ENCODE data around the gene TOP1. TPM values are rescaled to one million over a fixed set of nuclear protein-coding genes. Genes with fewer than 3 reads are reported as not detected.

TOP1 gene
- total RNA-seq, 6 experiments from 2014 or later: 17.3 to 29.7 (median 25.5) TPM

- Histone ChIP-seq H3K9me3 (no peaks in the 10 kb centered on the region), H3K27me3 (no peaks in the 10 kb centered on the region), H3K4me3 (no peak overlapping the region), H3K36me3 (peaks cover 0 to 31% (median 9%) of the 10 kb centered on the region in 4 donors), H3K4me1 (no peaks in the 10 kb centered on the region), H3K27ac (no peak overlapping the region)
- TF ChIP-seq, protein P1, sequence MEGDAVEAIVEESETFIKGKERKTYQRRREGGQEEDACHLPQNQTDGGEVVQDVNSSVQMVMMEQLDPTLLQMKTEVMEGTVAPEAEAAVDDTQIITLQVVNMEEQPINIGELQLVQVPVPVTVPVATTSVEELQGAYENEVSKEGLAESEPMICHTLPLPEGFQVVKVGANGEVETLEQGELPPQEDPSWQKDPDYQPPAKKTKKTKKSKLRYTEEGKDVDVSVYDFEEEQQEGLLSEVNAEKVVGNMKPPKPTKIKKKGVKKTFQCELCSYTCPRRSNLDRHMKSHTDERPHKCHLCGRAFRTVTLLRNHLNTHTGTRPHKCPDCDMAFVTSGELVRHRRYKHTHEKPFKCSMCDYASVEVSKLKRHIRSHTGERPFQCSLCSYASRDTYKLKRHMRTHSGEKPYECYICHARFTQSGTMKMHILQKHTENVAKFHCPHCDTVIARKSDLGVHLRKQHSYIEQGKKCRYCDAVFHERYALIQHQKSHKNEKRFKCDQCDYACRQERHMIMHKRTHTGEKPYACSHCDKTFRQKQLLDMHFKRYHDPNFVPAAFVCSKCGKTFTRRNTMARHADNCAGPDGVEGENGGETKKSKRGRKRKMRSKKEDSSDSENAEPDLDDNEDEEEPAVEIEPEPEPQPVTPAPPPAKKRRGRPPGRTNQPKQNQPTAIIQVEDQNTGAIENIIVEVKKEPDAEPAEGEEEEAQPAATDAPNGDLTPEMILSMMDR (IDR thresholded peaks at IDR 0.05): no peak
- TF ChIP-seq POLR2A (IDR thresholded peaks at IDR 0.05): no peak
- 91% methylated on average over 1 of the region's 1 CpG for WGBS (ENCODE audit: insufficient coverage, low coverage, low lambda C conversion rate, missing lambda C conversion rate)
- no peak for ATAC-seq
- intact Hi-C loops (cut with DNase I): no loop called here
- no peak for DNase-seq
These were observed 58.7 kb downstream of the TOP1 start for GRCh38 chr20:41087325-41087685.

DNA sequence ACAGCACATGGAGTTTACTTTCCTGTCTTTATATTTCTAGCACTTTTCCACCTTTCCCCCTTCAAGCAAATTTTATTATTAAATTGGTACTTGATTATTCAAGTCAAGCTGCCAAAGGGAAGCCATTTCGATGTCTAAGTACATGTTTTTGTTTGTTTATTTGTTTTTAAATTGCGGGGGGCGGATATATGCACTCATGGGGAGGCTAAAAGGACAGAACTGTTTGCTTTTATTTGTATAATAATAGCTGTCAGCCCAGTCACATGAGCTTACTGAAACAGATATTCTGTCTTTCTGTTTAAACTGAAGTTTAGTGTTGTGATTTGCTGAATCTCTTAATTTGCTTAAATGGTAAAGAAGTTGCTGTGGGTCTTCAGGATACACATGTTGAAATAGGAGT is 59.2 kb downstream of the TOP1 start:
- Histone ChIP-seq H3K4me1 (no peaks in the 10 kb centered on the region), H3K9me3 (no peaks in the 10 kb centered on the region)
- no peak for ATAC-seq

DNA sequence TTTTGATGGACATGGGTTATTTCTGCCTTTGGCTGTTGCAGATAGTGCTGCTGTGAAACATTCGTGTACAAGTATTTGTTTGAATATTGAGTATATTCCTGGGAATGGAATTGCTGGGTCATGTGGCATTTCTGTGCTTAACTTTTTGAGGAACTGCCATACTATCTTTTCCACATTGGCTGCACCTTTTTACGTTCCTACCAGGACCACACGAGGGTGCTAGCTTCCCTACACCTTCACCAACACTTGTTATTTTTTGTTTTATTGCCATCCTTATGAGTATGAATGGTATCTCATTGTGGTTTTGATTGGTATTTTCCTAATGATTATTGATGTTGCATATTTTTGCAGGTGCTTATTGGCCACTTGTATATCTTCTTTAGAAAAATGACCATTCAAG is 60.9 kb downstream of the TOP1 start:
- WGBS (ENCODE audit: insufficient coverage, low coverage, low lambda C conversion rate, missing lambda C conversion rate): 92% methylated on average over 3 of the region's 3 CpGs
- Histone ChIP-seq H3K9me3 (no peaks in the 10 kb centered on the region), H3K36me3 (peaks cover 0 to 36% (median 16%) of the 10 kb centered on the region in 4 donors), H3K27me3 (no peaks in the 10 kb centered on the region), H3K4me3 (no peak overlapping the region), H3K27ac (no peak overlapping the region), H3K4me1 (no peaks in the 10 kb centered on the region)
- TF ChIP-seq POLR2A (IDR thresholded peaks at IDR 0.05): no peak
- TF ChIP-seq, protein P1 (IDR thresholded peaks at IDR 0.05): no peak
- DNase-seq (no peak), ATAC-seq (no peak)
- intact Hi-C loops (cut with DNase I): no loop called here

More for the DNA sequence above, 59.2 kb downstream of the TOP1 start:
- no peaks in the 10 kb centered on the region for H3K27me3 ChIP-seq
- H3K4me3 ChIP-seq: no peak overlapping the region
- DNase-seq: no peak
- peaks cover 0 to 35% (median 12%) of the 10 kb centered on the region in 4 donors for H3K36me3 ChIP-seq
- TF ChIP-seq, protein P1 (IDR thresholded peaks at IDR 0.05): no peak
- TF ChIP-seq POLR2A (IDR thresholded peaks at IDR 0.05): no peak
- 92% methylated on average over 3 of the region's 3 CpGs for WGBS (ENCODE audit: insufficient coverage, low coverage, low lambda C conversion rate, missing lambda C conversion rate)
- H3K27ac ChIP-seq: no peak overlapping the region
- intact Hi-C loops (cut with DNase I): no loop called here

DNA sequence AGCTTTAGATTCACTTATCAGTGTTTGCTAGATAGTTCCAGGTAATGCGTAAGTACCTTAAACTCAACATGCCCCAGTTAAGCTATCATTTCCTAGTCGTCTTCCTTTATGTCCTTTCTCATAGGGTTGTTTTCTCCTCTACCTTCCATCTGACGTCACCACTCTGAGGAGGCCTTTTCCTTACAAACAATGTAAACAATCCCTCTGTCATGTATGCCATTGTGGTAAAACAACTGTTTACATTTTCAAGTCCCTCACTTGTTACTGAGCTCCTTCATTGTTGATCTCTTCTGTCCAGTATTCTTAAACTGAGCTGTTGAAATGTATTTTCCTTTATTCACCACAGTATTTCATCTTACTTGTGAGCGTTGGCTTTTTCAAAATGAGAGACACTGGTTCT is 63.3 kb downstream of the TOP1 start:
- intact Hi-C loops (cut with DNase I): loop anchor here in 1 of 2 donors (10.0 kb wide), 1 partner anchor 97 kb away; no protein-coding TSS in a partner anchor
- Histone ChIP-seq H3K4me1 (peaks cover 0 to 4% (median 0%) of the 10 kb centered on the region in 4 donors), H3K36me3 (peaks cover 0 to 27% (median 12%) of the 10 kb centered on the region in 4 donors), H3K27me3 (no peaks in the 10 kb centered on the region), H3K4me3 (no peak overlapping the region), H3K27ac (no peak overlapping the region), H3K9me3 (no peaks in the 10 kb centered on the region)
- DNase-seq (no peak), ATAC-seq (no peak)
- TF ChIP-seq, protein P1 (IDR thresholded peaks at IDR 0.05): no peak
- 87% methylated on average over 4 of the region's 4 CpGs for WGBS (ENCODE audit: insufficient coverage, low coverage, low lambda C conversion rate, missing lambda C conversion rate)

Measured in right lobe of liver (tissue), 6 donors.